ENCODE results near the gene MPC1.
"Not testable (repeated sequence)": the region's sequence is repeated elsewhere in the genome, so short reads cannot be mapped to it uniquely, and the experiment has no call there.

Gene MPC1

DNA sequence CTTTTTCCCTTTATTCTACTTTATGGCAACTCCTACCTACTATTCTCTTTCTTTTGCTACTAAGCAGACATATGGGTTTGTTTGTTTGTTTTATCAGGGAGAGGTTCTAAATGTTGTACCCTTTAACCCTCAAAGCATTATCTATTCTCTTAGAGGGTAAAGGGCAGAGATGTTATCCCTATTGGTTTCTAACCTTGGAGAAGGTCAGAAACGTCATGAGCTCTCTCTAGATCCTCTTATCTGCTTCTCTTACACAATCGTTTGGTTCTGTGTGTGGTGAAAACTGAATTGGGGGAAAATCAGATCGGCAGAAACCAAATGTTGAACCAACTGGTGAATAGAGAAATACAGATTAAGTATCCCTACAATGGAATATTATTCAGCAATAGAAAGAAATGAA is 6.4 kb upstream of the MPC1 start:
- DNase-seq (ENCODE audit: low read depth in 2 of 2): no peak
- H3K4me3 ChIP-seq (replicated peaks in 1 of 2; ENCODE audit: low read depth in 2 of 2, low read length in 2 of 2): no peak overlapping the region
- TF ChIP-seq, protein P1, sequence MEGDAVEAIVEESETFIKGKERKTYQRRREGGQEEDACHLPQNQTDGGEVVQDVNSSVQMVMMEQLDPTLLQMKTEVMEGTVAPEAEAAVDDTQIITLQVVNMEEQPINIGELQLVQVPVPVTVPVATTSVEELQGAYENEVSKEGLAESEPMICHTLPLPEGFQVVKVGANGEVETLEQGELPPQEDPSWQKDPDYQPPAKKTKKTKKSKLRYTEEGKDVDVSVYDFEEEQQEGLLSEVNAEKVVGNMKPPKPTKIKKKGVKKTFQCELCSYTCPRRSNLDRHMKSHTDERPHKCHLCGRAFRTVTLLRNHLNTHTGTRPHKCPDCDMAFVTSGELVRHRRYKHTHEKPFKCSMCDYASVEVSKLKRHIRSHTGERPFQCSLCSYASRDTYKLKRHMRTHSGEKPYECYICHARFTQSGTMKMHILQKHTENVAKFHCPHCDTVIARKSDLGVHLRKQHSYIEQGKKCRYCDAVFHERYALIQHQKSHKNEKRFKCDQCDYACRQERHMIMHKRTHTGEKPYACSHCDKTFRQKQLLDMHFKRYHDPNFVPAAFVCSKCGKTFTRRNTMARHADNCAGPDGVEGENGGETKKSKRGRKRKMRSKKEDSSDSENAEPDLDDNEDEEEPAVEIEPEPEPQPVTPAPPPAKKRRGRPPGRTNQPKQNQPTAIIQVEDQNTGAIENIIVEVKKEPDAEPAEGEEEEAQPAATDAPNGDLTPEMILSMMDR (IDR thresholded peaks at IDR 0.05; ENCODE audit: low read depth, low read length): no peak

DNA sequence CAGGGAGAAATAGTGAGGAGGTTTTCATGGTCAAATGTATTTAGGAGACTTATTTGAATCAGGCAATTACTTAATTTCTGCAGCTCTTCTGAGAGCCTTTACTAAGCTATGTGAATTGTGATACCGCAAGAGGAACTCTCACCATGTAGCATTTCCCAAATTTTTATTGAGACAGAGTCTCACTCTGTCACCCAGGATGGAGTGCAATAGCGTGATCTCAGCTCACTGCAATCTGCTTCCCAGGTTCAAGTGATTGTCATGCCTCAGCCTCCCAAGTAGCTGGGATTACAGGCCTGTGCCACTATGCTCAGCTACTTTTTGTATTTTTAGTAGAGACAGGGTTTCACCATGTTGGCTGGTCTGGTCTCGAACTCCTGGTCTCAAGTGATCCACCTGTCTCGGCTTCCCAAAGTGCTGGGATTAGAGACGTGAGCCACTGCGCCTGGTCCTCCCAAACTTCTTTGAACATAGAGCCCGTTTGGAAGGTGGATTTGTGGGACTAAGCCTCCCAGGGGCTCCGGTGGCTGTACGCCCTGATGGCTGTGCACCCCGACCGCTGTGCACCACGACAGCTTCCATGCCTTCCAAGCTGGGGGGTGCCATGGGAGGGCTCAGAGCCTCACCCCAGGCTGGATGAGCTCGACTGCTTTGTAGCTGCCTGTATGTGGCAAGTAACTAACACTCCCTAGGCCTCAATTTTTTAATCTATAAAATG is 5.7 kb upstream of the MPC1 start:
- TF ChIP-seq, protein P1 (IDR thresholded peaks at IDR 0.05; ENCODE audit: low read depth, low read length): no peak
- DNase-seq (ENCODE audit: low read depth in 2 of 2): no peak

DNA sequence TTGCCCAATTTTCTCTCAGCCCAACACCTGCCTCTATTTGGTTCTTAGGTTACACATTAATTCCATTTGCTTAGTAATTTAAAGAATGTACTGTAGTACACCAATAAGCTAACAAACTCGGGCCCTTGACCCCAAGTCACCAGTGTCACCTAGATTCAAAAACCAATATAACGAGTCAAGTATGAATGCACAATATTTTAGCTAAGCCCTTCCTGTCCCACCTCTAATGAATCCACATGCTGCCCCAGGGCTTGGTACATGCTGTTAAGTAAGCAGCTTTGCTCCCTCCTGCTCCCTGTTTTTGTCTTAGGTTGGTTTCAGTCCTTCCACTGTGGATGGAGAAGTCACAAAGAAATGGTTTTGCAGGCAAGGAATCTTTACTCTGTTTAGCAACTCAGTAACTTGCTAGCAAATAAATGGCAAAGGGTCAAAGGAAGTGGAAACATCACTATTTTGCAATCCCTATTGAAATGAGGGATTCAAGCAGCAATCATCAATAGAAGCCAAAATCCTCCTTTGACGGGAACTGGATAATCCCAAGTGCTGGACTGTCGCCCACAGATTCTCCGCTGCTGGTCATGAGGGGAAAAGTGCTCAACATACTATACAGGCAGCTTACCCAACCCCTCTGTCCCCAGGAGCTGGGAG is 5.0 kb upstream of the MPC1 start:
- no peak overlapping the region for H3K4me3 ChIP-seq (replicated peaks in 1 of 2; ENCODE audit: low read depth in 2 of 2, low read length in 2 of 2)
- no peak for DNase-seq (ENCODE audit: low read depth in 2 of 2)
- TF ChIP-seq, protein P1 (IDR thresholded peaks at IDR 0.05; ENCODE audit: low read depth, low read length): no peak

More for the DNA sequence above, 5.7 kb upstream of the MPC1 start:
- H3K4me3 ChIP-seq (replicated peaks in 1 of 2; ENCODE audit: low read depth in 2 of 2, low read length in 2 of 2): no peak overlapping the region

DNA sequence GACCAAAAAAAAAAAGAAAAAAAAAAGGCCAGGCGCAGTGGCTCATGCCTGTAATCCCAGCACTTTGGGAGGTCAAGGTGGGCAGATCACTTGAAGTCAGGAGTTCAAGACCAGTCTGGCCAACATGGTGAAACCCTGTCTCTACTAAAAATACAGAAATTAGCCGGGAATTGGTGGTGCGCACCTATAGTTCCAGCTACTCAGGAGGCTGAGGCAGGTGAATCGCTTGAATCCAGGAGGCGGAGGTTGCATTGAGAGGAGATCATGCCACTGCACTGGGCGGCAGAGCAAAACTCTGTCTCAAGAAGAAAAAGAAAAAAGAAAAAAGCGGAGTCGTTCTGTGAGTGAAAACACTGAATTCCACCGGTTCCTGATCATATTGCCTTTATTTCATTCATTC is 4.4 kb upstream of the MPC1 start:
- DNase-seq (ENCODE audit: low read depth in 2 of 2); H3K4me3 ChIP-seq (replicated peaks in 1 of 2; ENCODE audit: low read depth in 2 of 2, low read length in 2 of 2): not testable (repeated sequence)

DNA sequence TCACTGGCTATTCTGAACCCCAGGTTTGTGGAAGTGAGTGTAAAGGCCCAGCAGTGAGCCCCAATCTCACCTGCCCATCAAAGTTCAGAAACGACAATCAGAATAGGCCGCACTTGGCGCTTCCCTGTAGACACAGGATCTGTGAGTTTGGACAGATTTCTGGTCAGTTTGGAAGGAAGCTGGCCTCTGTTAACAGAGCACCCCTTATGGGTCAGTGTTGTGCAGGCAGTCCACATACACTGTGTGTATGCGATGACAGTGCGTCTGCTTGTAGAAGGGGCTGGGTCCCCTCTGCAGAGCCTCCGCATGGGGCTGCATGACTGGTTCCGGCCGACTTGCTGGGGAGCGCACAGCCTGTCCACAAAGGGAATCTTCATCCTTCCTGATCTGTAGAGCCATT is 3.4 kb upstream of the MPC1 start:
- no peak for DNase-seq (ENCODE audit: low read depth in 2 of 2)
- H3K4me3 ChIP-seq (replicated peaks in 1 of 2; ENCODE audit: low read depth in 2 of 2, low read length in 2 of 2): no peak overlapping the region
- TF ChIP-seq, protein P1 (IDR thresholded peaks at IDR 0.05; ENCODE audit: low read depth, low read length): no peak

DNA sequence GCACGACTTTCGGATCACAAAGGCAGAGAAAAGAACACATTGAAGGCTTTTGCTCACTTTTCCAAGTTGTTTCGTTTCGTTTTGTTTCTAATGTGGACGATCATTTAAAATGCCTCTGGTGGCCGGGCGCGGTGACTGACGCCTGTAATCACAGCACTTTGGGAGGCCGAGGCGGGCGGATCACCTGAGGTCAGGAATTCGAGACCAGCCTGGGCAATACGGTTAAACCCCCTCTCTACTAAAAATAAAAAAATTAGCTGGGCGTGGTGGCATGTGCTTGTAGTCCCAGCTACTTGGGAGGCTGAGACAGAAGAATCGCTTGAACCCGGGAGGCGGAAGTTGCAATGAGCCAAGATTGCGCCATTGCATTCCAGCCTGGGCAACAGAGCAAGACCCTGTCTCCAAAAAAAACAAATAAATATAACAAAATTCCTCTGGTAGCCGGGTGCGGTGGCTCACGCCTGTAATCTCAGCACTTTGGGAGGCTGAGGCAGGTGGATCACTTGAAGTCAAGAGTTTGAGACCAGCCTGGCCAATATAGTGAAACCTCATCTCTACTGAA is 1.1 kb upstream of the MPC1 start:
- peak overlapping the region; percentile 60 to 87 for H3K4me3 ChIP-seq (replicated peaks in 1 of 2; ENCODE audit: low read depth in 2 of 2, low read length in 2 of 2)
- DNase-seq (ENCODE audit: low read depth in 2 of 2): not testable (repeated sequence)

DNA sequence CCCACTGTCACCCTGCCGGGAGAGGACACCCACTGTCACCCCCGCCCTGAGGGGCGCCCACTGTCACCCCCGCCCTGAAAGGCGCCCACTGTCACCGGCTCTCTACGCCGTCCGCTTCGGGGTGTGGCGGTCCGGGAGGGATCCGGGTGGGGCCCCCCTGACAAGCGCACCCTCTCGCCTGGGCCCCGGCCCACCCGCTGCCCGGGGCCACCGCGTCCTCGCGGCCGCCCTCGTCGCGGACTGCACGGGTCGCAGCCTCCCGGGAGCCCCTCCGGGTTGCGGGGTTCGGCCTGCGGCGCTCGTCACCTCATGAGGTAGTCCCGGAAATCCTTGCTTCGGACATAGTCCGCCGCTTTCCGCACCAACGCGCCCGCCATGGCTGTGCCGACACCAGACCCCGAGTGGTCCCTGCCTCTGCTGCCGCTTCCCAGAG is 224 bp downstream of the MPC1 start:
- DNase-seq (ENCODE audit: low read depth in 2 of 2): no peak
- TF ChIP-seq, protein P1 (IDR thresholded peaks at IDR 0.05; ENCODE audit: low read depth, low read length): no peak
- H3K4me3 ChIP-seq (replicated peaks in 1 of 2; ENCODE audit: low read depth in 2 of 2, low read length in 2 of 2): peak overlapping the region; percentile 87 to 96

More for the DNA sequence above, 1.1 kb upstream of the MPC1 start:
- TF ChIP-seq, protein P1 (IDR thresholded peaks at IDR 0.05; ENCODE audit: low read depth, low read length): peak; percentile 16
